Activated gamma-delta T cell treated with anti-CD3 and anti-CD28 coated beads, Interleukin-2, amount 50 U/mL, for 16 hours (primary cell): ENCODE data around the gene MRNIP.
"Not testable (repeated sequence)": the region's sequence is repeated elsewhere in the genome, so short reads cannot be mapped to it uniquely, and the experiment has no call there.

Experiments
- DNase-seq: peaks from one replicate; pipeline ENCODE4 v3.0.0-alpha.2; 2020; ENCODE audit warnings: low read depth

MRNIP gene

GRCh38 chr5:179792612-179793467 is 65.8 kb downstream of the MRNIP start:
- DNase-seq, result no peak

GRCh38 chr5:179791881-179792611 is 66.6 kb downstream of the MRNIP start:
- DNase-seq, result no peak

- not testable (repeated sequence) for DNase-seq
These were observed 69.3 kb downstream of the MRNIP start for GRCh38 chr5:179789278-179789677.

GRCh38 chr5:179788193-179788854 is 70.3 kb downstream of the MRNIP start:
- no peak for DNase-seq
